Measurements from ENCODE around the gene PLTP. TPM values are rescaled to one million over a fixed set of nuclear protein-coding genes. Genes with fewer than 3 reads are reported as not detected.

Gene PLTP
- total RNA-seq, 4 donors from 2014 or later = 74.7 to 713 (median 134) TPM

GRCh38 chr20:45918182-45918737 lies 6.3 kb upstream of the PLTP start:
- 57 to 65% methylated on average over 5 of the region's 5 CpGs for WGBS, 2 donors
- Histone ChIP-seq H3K9me3 (no peaks in the 10 kb centered on the region), H3K27me3 (no peaks in the 10 kb centered on the region), H3K4me3 (no peak overlapping the region), H3K27ac (peak overlapping the region; percentile 42 to 90 (median 76)), H3K4me1 (peaks cover 0 to 38% (median 18%) of the 10 kb centered on the region in 4 donors), H3K36me3 (no peaks in the 10 kb centered on the region)
- TF ChIP-seq, protein P1, sequence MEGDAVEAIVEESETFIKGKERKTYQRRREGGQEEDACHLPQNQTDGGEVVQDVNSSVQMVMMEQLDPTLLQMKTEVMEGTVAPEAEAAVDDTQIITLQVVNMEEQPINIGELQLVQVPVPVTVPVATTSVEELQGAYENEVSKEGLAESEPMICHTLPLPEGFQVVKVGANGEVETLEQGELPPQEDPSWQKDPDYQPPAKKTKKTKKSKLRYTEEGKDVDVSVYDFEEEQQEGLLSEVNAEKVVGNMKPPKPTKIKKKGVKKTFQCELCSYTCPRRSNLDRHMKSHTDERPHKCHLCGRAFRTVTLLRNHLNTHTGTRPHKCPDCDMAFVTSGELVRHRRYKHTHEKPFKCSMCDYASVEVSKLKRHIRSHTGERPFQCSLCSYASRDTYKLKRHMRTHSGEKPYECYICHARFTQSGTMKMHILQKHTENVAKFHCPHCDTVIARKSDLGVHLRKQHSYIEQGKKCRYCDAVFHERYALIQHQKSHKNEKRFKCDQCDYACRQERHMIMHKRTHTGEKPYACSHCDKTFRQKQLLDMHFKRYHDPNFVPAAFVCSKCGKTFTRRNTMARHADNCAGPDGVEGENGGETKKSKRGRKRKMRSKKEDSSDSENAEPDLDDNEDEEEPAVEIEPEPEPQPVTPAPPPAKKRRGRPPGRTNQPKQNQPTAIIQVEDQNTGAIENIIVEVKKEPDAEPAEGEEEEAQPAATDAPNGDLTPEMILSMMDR (IDR thresholded peaks at IDR 0.05) = no peak
- TF ChIP-seq EP300 (IDR thresholded peaks at IDR 0.05) (no peak), POLR2A (IDR thresholded peaks at IDR 0.05) (no peak)
- no peak for DNase-seq (ENCODE audit: low spot score in 2 of 2)

GRCh38 chr20:45917790-45918141 lies 5.8 kb upstream of the PLTP start:
- no peaks in the 10 kb centered on the region for H3K27me3 ChIP-seq
- peak in 1 of 2 donors; percentile 39 for DNase-seq (ENCODE audit: low spot score in 2 of 2)
- H3K27ac ChIP-seq = peak overlapping the region; percentile 42 to 90 (median 68)
- H3K4me3 ChIP-seq = no peak overlapping the region
- WGBS, 2 donors = 39 to 50% methylated on average over 5 of the region's 5 CpGs
- no peaks in the 10 kb centered on the region for H3K9me3 ChIP-seq
- H3K36me3 ChIP-seq = no peaks in the 10 kb centered on the region
- H3K4me1 ChIP-seq = peaks cover 0 to 40% (median 18%) of the 10 kb centered on the region in 4 donors
- no peak for TF ChIP-seq EP300 (IDR thresholded peaks at IDR 0.05)
- no peak for TF ChIP-seq POLR2A (IDR thresholded peaks at IDR 0.05)
- TF ChIP-seq, protein P1 (IDR thresholded peaks at IDR 0.05) = no peak

DNA sequence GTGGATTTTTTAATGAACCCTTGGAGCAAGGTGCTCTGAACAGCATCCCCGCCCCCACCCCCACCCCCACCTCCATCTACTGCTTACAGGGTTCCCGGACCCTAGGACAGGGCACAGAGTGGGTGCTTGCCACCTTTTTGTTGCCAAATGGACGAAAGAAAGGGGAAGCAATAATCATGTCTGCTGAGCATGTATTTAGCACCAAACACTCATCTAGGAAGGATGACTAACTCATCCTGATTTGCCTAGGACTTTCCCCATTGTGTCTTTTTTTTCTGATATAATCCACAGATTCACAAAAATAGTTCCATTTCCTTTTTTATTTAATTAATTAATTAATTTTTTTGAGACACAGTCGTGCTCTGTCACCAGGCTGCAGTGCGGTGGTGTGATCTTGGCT lies 1.2 kb upstream of the PLTP start:
- WGBS, 2 donors = 49 to 59% methylated on average over 5 of the region's 5 CpGs
- Histone ChIP-seq H3K36me3 (peaks cover 0 to 6% (median 0%) of the 10 kb centered on the region in 3 donors), H3K27me3 (no peaks in the 10 kb centered on the region), H3K4me3 (no peak overlapping the region), H3K27ac (peak overlapping the region in 1 of 4 donors; percentile 24), H3K4me1 (peaks cover 0 to 41% (median 14%) of the 10 kb centered on the region in 4 donors), H3K9me3 (no peaks in the 10 kb centered on the region)
- DNase-seq (ENCODE audit: low spot score in 2 of 2) = no peak
- no peak for TF ChIP-seq POLR2A (IDR thresholded peaks at IDR 0.05)
- TF ChIP-seq, protein P1 (IDR thresholded peaks at IDR 0.05) = no peak
- TF ChIP-seq EP300 (IDR thresholded peaks at IDR 0.05) = no peak

- DNase-seq (ENCODE audit: low spot score in 2 of 2) = no peak
- 12 to 22% methylated on average over 4 of the region's 4 CpGs for WGBS, 2 donors
- Histone ChIP-seq H3K4me1 (peaks cover 0 to 33% (median 11%) of the 10 kb centered on the region in 4 donors), H3K27me3 (no peaks in the 10 kb centered on the region), H3K27ac (peak overlapping the region; percentile 55 to 97 (median 86)), H3K9me3 (no peaks in the 10 kb centered on the region), H3K4me3 (peak overlapping the region; percentile 40 to 72 (median 56)), H3K36me3 (peaks cover 0 to 14% (median 0%) of the 10 kb centered on the region in 3 donors)
- TF ChIP-seq EP300 (IDR thresholded peaks at IDR 0.05) (no peak), POLR2A (IDR thresholded peaks at IDR 0.05) (no peak)
- TF ChIP-seq, protein P1 (IDR thresholded peaks at IDR 0.05) = no peak
These were observed 358 bp upstream of the PLTP start for GRCh38 chr20:45912344-45912682.

GRCh38 chr20:45910670-45911485 lies 1.1 kb downstream of the PLTP start:
- TF ChIP-seq POLR2A (IDR thresholded peaks at IDR 0.05) (peak in 1 of 2 donors; percentile 85), EP300 (IDR thresholded peaks at IDR 0.05) (peak; percentile 60 to 86)
- TF ChIP-seq, protein P1 (IDR thresholded peaks at IDR 0.05) = peak in 1 of 5 experiments; percentile 16
- Histone ChIP-seq H3K9me3 (no peaks in the 10 kb centered on the region), H3K4me1 (peaks cover 0 to 30% (median 9%) of the 10 kb centered on the region in 4 donors), H3K36me3 (peaks cover 0 to 21% (median 0%) of the 10 kb centered on the region in 3 donors), H3K27me3 (no peaks in the 10 kb centered on the region), H3K27ac (peak overlapping the region; percentile 71 to 97 (median 86)), H3K4me3 (peak overlapping the region; percentile 40 to 72 (median 56))
- WGBS, 2 donors = 2% methylated on average over 37 to 40 of the region's 43 CpGs
- peak; percentile 99 to 100 for DNase-seq (ENCODE audit: low spot score in 2 of 2)
